ENCODE results near the gene ELAVL3. TPM values are rescaled to one million over a fixed set of nuclear protein-coding genes. Genes with fewer than 3 reads are reported as not detected.

ELAVL3 gene
- total RNA-seq, 1 donor from 2014 or later, result not detected

DNA sequence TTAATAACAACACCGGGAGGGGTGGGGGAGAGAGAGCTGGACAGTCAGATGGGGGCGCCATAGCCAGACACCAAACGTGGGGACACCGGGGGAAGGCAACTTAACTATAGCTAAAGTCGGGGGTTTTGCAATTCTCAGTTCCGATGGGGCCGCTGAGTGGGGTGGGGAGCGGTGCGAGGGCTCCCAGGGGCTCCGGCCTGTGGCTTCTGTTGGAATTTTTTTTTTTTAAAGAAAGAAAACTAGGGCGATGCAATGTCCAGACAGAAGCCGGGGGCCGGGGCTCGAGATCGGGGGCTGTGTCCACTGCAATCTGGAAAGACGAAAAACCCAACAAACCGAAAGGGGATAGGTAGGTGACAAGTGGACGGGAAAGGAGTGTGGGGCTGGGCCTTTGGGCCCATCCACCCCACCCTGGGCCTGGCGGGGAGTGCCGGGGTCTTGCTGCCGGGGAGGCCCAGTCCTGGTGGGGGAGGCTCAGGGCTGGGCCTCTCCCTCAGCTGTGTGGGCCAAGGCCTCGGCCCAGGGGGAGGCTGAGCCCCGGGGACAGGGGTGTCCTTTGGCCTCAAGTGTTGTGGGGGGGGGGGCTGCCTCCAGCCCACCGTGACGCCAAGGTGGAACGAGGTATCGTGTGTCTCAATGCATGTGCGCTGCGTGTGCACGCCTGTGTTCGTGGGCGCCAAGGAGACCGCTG is 28.1 kb downstream of the ELAVL3 start:
- TF ChIP-seq, protein P1, sequence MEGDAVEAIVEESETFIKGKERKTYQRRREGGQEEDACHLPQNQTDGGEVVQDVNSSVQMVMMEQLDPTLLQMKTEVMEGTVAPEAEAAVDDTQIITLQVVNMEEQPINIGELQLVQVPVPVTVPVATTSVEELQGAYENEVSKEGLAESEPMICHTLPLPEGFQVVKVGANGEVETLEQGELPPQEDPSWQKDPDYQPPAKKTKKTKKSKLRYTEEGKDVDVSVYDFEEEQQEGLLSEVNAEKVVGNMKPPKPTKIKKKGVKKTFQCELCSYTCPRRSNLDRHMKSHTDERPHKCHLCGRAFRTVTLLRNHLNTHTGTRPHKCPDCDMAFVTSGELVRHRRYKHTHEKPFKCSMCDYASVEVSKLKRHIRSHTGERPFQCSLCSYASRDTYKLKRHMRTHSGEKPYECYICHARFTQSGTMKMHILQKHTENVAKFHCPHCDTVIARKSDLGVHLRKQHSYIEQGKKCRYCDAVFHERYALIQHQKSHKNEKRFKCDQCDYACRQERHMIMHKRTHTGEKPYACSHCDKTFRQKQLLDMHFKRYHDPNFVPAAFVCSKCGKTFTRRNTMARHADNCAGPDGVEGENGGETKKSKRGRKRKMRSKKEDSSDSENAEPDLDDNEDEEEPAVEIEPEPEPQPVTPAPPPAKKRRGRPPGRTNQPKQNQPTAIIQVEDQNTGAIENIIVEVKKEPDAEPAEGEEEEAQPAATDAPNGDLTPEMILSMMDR (IDR thresholded peaks at IDR 0.05; ENCODE audit: insufficient read depth, low read length, poor library complexity, severe bottlenecking), result peak; percentile 35
- H3K36me3 ChIP-seq (ENCODE audit: control insufficient read depth, insufficient read depth, low read length), result no peaks in the 10 kb centered on the region
- no peak overlapping the region for H3K4me3 ChIP-seq (ENCODE audit: low read depth, low read length)
- peaks cover 3% of the 10 kb centered on the region for H3K27me3 ChIP-seq (ENCODE audit: control insufficient read depth, insufficient read depth, low read length)
- DNase-seq (ENCODE audit: low read depth), result no peak

DNA sequence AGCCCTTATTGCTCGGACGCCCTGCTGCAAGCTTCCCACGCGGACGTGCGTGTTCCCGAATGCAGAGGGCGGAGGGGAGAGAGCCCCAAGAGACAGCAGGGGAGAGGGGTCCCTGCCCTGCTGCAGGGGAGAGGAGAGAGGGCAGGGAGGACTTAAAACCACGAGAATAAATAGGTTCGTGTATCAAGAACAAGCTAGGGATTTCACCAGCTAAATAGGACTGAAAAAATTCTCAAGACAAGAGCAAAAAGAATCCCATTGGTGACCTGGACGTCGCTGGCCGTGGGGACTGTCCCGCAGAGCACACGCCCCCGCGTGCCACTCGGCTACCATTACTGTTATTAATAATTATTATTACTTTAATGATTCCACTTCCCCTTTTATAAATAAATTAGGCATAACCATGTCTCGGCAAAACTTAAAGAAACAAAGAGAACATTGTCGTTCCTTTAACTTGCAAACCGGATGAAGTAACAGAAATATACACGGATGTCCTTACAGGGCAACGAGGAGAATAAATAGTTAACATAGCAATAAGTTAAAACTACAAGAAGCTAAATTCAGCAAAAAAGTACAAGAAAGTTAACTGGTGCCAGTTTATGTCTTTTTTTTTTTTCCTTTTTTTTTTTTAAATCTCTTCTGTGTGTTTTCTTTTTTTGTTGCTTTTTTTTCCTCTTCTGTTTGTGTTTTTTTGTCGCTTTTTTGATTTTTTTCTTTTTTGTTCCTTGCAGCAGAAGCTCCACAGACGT is 28.8 kb downstream of the ELAVL3 start:
- TF ChIP-seq, protein P1 (IDR thresholded peaks at IDR 0.05; ENCODE audit: insufficient read depth, low read length, poor library complexity, severe bottlenecking), result no peak
- Histone ChIP-seq H3K36me3 (ENCODE audit: control insufficient read depth, insufficient read depth, low read length) (no peaks in the 10 kb centered on the region), H3K4me3 (ENCODE audit: low read depth, low read length) (no peak overlapping the region), H3K27me3 (ENCODE audit: control insufficient read depth, insufficient read depth, low read length) (peaks cover 3% of the 10 kb centered on the region)
- DNase-seq (ENCODE audit: low read depth), result no peak

DNA sequence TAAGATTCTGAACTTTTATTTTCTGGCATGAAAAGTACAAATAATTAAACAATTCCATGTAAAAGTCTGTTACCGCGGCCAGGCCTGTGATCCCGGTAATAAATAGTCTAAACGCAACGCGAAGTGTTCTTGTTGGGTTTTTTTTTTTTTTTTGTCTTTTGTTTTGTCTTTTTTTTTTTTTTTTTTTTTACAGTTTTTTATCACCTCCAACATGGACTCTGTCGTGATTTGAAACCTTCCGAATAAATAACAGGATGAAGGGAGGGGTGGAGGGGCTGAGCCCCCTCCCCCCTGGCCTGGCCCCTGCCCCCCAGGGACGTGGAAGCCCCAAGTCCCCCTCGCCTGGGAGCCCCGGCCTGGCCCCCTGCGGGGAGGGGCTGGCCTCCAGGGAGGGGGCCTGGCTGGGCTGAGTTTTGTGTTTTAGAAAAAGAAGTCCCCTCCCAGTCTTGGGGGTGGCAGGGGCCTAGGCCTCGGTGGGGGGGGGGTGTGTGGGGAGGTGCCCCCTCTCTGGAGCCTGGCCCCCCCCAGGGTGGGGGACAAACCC is 29.4 kb downstream of the ELAVL3 start:
- H3K36me3 ChIP-seq (ENCODE audit: control insufficient read depth, insufficient read depth, low read length), result peaks cover 2% of the 10 kb centered on the region
- H3K4me3 ChIP-seq (ENCODE audit: low read depth, low read length), result no peak overlapping the region
- H3K27me3 ChIP-seq (ENCODE audit: control insufficient read depth, insufficient read depth, low read length), result peaks cover 3% of the 10 kb centered on the region
- TF ChIP-seq, protein P1 (IDR thresholded peaks at IDR 0.05; ENCODE audit: insufficient read depth, low read length, poor library complexity, severe bottlenecking), result no peak
- no peak for DNase-seq (ENCODE audit: low read depth)

DNA sequence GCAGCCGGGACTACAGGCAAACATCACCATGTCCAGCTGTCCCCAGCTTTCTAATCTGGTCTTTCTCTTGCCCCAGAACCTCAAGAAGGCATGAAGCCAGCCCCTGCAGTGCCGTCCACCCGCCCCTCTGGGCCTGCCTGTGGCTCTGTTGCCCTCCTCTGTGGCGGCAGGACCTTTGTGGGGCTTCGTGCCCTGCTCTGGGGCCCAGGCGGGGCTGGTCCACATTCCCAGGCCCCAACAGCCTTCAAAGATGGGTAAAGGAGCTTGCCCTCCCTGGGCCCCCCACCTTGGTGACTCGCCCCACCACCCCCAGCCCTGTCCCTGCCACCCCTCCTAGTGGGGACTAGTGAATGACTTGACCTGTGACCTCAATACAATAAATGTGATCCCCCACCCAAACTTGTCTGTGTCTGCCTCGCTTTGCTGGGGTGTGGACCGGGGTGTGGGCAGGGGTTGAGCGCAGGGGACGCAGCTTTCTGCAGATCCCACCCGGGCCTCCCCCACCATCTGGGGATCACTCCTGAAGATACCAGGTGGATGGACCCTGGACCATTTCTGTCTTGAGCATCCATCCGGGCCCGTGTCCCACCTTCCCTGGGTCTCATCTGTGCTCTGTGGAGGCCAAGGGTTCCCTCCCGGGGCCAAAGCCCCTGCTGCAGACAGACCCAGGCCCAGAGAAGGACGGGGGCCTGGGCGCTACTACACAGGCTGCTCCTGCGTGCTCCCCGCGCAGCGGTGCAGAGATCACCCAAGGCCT is 30.1 kb downstream of the ELAVL3 start:
- Histone ChIP-seq H3K4me3 (ENCODE audit: low read depth, low read length) (no peak overlapping the region), H3K27me3 (ENCODE audit: control insufficient read depth, insufficient read depth, low read length) (peaks cover 3% of the 10 kb centered on the region), H3K36me3 (ENCODE audit: control insufficient read depth, insufficient read depth, low read length) (peaks cover 2% of the 10 kb centered on the region)
- no peak for DNase-seq (ENCODE audit: low read depth)
- TF ChIP-seq, protein P1 (IDR thresholded peaks at IDR 0.05; ENCODE audit: insufficient read depth, low read length, poor library complexity, severe bottlenecking), result no peak

DNA sequence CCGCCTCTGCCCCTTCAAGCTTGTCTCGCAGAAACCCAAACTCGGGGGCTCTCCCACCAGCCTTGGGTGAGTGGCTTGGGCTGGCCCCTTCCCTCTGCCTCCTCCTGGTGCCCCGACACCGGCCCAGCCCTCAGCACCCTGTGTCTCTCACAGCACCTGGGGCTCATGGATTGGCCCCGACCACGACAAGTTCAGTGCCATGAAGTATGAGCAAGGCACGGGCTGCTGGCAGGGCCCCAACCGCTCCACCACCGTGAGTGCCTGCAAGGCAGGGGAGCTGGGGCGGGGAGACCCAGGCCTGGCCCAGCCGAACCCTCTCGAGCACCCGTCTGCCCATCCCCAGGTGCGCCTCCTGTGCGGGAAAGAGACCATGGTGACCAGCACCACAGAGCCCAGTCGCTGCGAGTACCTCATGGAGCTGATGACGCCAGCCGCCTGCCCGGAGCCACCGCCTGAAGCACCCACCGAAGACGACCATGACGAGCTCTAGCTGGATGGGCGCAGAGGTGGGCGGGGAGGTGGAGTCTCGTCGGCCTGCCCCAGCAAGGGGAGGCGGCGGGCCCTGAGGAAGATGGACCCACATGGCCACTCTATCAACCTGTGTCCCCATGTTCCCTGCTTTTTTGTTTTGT is 31.8 kb downstream of the ELAVL3 start:
- DNase-seq (ENCODE audit: low read depth), result no peak
- Histone ChIP-seq H3K36me3 (ENCODE audit: control insufficient read depth, insufficient read depth, low read length) (peaks cover 2% of the 10 kb centered on the region), H3K4me3 (ENCODE audit: low read depth, low read length) (no peak overlapping the region), H3K27me3 (ENCODE audit: control insufficient read depth, insufficient read depth, low read length) (peaks cover 3% of the 10 kb centered on the region)
- TF ChIP-seq, protein P1 (IDR thresholded peaks at IDR 0.05; ENCODE audit: insufficient read depth, low read length, poor library complexity, severe bottlenecking), result no peak
